ENCODE results near the gene VN1R5. TPM values are rescaled to one million over a fixed set of nuclear protein-coding genes. Genes with fewer than 3 reads are reported as not detected.

The VN1R5 gene
- total and polyA plus RNA-seq, 2 of the 13 experiments (the other 11 are each of a cell fraction or from before 2014, with no cell fraction given): not detected

- TF ChIP-seq CERS6 (CRISPR knock-in tag; IDR thresholded peaks at IDR 0.05): no peak
- TF ChIP-seq ZFAT (CRISPR knock-in tag; conservative IDR thresholded peaks at IDR 0.05): no peak
- TF ChIP-seq WIZ (CRISPR knock-in tag; IDR thresholded peaks at IDR 0.05): no peak
- no peak for TF ChIP-seq IRF1 (CRISPR knock-in tag; IDR thresholded peaks at IDR 0.05; ENCODE audit: low read depth)
- TF ChIP-seq ZFP37 (CRISPR knock-in tag; IDR thresholded peaks at IDR 0.05; ENCODE audit: borderline replicate concordance): no peak
- no peak for TF ChIP-seq ZNF83 (CRISPR knock-in tag; IDR thresholded peaks at IDR 0.05; ENCODE audit: borderline replicate concordance)
- 0 out of 2 replicates have a peak, but pooled peaks have one; percentile 48 for TF ChIP-seq ZNF616 (CRISPR knock-in tag; IDR thresholded peaks at IDR 0.05; ENCODE audit: low read depth)
- TF ChIP-seq ZNF224 (CRISPR knock-in tag; IDR thresholded peaks at IDR 0.05): peak; percentile 50; the same call in 1 of the 2 replicates
- peak; percentile 63; the same call in 1 of the 2 replicates for TF ChIP-seq NFKB2 (CRISPR knock-in tag; IDR thresholded peaks at IDR 0.05; ENCODE audit: borderline replicate concordance)
- no peak for TF ChIP-seq HHEX (CRISPR knock-in tag; IDR thresholded peaks at IDR 0.05)
- peak; percentile 99 for TF ChIP-seq SAP130 (CRISPR knock-in tag; IDR thresholded peaks at IDR 0.05; ENCODE audit: low read depth)
- TF ChIP-seq HMGXB3 (CRISPR knock-in tag; IDR thresholded peaks at IDR 0.05; ENCODE audit: borderline replicate concordance): peak; percentile 98
- TF ChIP-seq CCDC6 (CRISPR knock-in tag; IDR thresholded peaks at IDR 0.05): no peak
- TF ChIP-seq ZNF558 (CRISPR knock-in tag; IDR thresholded peaks at IDR 0.05; ENCODE audit: borderline replicate concordance): no peak
- TF ChIP-seq SKIL (CRISPR knock-in tag; IDR thresholded peaks at IDR 0.05; ENCODE audit: borderline replicate concordance): peak; percentile 42; the same call in 1 of the 2 replicates
- peak; percentile 74 for TF ChIP-seq POLR2A (IDR thresholded peaks at IDR 0.05; ENCODE audit: insufficient read depth in 1 of 2, low read depth in 2 of 2, low read length in 2 of 2)
- no peak for TF ChIP-seq SETDB1 (CRISPR knock-in tag; IDR thresholded peaks at IDR 0.05; ENCODE audit: borderline replicate concordance)
- 0 out of 2 replicates have a peak, but pooled peaks have one; percentile 57 for TF ChIP-seq HOXA9 (CRISPR knock-in tag; IDR thresholded peaks at IDR 0.05; ENCODE audit: borderline replicate concordance)
- no peak for TF ChIP-seq SKI (IDR thresholded peaks at IDR 0.05; ENCODE audit: partially characterized antibody)
- TF ChIP-seq TIGD3 (CRISPR knock-in tag; IDR thresholded peaks at IDR 0.05; ENCODE audit: borderline replicate concordance): no peak
Observed at GRCh38 chr1:247210376-247211117, 45.3 kb upstream of the VN1R5 start (continued).
